ENCODE measurements around the gene CREB5. TPM values are rescaled to one million over a fixed set of nuclear protein-coding genes. Genes with fewer than 3 reads are reported as not detected.
A peak's percentile ranks its signal among the peaks of the same experiment; 100 is the strongest.

The CREB5 gene
- total RNA-seq, 1 experiment from 2014 or later, result 2.1 TPM

- no peaks in the 10 kb centered on the region for H3K9me2 ChIP-seq (ENCODE audit: insufficient read depth)
- CTCF ChIA-PET, result no interaction called here
- TF ChIP-seq EZH2 (IDR thresholded peaks at IDR 0.05; ENCODE audit: low read depth), result no peak
- TF ChIP-seq, protein P1, sequence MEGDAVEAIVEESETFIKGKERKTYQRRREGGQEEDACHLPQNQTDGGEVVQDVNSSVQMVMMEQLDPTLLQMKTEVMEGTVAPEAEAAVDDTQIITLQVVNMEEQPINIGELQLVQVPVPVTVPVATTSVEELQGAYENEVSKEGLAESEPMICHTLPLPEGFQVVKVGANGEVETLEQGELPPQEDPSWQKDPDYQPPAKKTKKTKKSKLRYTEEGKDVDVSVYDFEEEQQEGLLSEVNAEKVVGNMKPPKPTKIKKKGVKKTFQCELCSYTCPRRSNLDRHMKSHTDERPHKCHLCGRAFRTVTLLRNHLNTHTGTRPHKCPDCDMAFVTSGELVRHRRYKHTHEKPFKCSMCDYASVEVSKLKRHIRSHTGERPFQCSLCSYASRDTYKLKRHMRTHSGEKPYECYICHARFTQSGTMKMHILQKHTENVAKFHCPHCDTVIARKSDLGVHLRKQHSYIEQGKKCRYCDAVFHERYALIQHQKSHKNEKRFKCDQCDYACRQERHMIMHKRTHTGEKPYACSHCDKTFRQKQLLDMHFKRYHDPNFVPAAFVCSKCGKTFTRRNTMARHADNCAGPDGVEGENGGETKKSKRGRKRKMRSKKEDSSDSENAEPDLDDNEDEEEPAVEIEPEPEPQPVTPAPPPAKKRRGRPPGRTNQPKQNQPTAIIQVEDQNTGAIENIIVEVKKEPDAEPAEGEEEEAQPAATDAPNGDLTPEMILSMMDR (conservative IDR thresholded peaks at IDR 0.05), result no peak
- no peak for DNase-seq
- H3K36me3 ChIP-seq (ENCODE audit: low read depth), result no peaks in the 10 kb centered on the region
- BruUV-seq (replicated peaks), result no TSS peak
- no peaks in the 10 kb centered on the region for H3K27me3 ChIP-seq (ENCODE audit: insufficient read depth, low read depth)
- POLR2A ChIA-PET (ENCODE audit: unreplicated experiment), result no interaction called here
- no peak overlapping the region for H2AFZ ChIP-seq
- H3K4me1 ChIP-seq (replicated peaks; ENCODE audit: insufficient read depth), result peaks cover 13% of the 10 kb centered on the region
- H3K9me3 ChIP-seq (ENCODE audit: insufficient read depth, low read depth), result no peaks in the 10 kb centered on the region
- H3K27ac ChIP-seq, result no peak overlapping the region
- H3K79me2 ChIP-seq (ENCODE audit: low read depth), result no peaks in the 10 kb centered on the region
- intact Hi-C loops (cut with micrococcal nuclease; ENCODE audit: unreplicated experiment), result no loop called here
- no peaks in the 10 kb centered on the region for H3F3A ChIP-seq (ENCODE audit: insufficient read depth, low read depth)
- no peak overlapping the region for H3K4me3 ChIP-seq
- no peak overlapping the region for H3K4me2 ChIP-seq
- no peaks in the 10 kb centered on the region for H4K20me1 ChIP-seq (ENCODE audit: insufficient read depth)
These were observed 119.0 kb downstream of the CREB5 start for GRCh38 chr7:28531291-28531690.

DNA sequence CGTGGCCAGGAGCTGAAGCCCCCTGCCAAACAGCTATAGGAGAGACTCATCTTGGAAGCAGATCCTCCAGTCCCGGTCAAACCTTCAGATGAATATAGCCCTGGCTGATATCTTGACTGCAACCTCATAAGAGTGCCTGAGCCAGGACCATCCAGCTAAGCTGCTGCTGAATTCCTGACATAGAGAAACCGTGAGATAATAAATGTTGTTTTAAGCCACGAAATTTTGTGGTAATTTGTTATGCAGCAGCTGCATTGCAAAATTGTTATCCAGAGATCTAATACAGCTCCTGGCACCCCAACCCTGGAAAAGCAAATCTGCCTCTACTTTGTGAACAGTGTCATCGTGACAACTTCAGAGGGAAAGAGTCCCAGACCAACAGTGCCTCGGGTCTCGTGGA is 119.9 kb downstream of the CREB5 start:
- Histone ChIP-seq H4K20me1 (ENCODE audit: insufficient read depth) (no peaks in the 10 kb centered on the region), H3F3A (ENCODE audit: insufficient read depth, low read depth) (no peaks in the 10 kb centered on the region), H3K27ac (no peak overlapping the region), H3K4me3 (no peak overlapping the region), H2AFZ (no peak overlapping the region), H3K27me3 (ENCODE audit: insufficient read depth, low read depth) (no peaks in the 10 kb centered on the region), H3K36me3 (ENCODE audit: low read depth) (no peaks in the 10 kb centered on the region), H3K9me2 (ENCODE audit: insufficient read depth) (no peaks in the 10 kb centered on the region), H3K4me1 (replicated peaks; ENCODE audit: insufficient read depth) (peaks cover 13% of the 10 kb centered on the region), H3K4me2 (no peak overlapping the region), H3K79me2 (ENCODE audit: low read depth) (no peaks in the 10 kb centered on the region), H3K9me3 (ENCODE audit: insufficient read depth, low read depth) (no peaks in the 10 kb centered on the region)
- no peak for DNase-seq
- ChIA-PET CTCF (no interaction called here), POLR2A (ENCODE audit: unreplicated experiment) (no interaction called here)
- intact Hi-C loops (cut with micrococcal nuclease; ENCODE audit: unreplicated experiment), result no loop called here
- no TSS peak for BruUV-seq (replicated peaks)
- TF ChIP-seq, protein P1 (conservative IDR thresholded peaks at IDR 0.05), result no peak
- no peak for TF ChIP-seq EZH2 (IDR thresholded peaks at IDR 0.05; ENCODE audit: low read depth)

DNA sequence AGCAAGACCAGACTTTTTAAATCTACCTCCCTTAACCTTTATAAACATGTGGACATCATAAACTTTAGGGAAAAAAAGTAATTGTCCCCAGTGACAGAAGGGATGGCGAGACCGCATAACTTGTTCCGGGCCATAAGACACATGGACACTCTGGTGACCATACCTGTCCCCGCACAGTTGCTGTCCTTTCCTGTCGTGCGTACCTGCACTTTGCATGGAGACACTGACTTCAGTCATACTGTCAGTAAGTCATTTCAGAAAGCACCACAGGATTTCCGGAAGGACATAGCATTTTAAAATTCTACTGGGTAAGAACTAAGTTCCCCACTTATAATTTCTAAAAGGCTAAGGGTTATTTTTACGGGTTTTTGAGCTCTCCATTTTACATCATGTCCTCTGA is 120.9 kb downstream of the CREB5 start:
- Histone ChIP-seq H3K4me1 (replicated peaks; ENCODE audit: insufficient read depth) (peaks cover 13% of the 10 kb centered on the region), H3K4me3 (no peak overlapping the region), H3K9me3 (ENCODE audit: insufficient read depth, low read depth) (no peaks in the 10 kb centered on the region), H2AFZ (no peak overlapping the region), H3K9me2 (ENCODE audit: insufficient read depth) (no peaks in the 10 kb centered on the region), H3K27me3 (ENCODE audit: insufficient read depth, low read depth) (no peaks in the 10 kb centered on the region), H3K36me3 (ENCODE audit: low read depth) (no peaks in the 10 kb centered on the region), H3F3A (ENCODE audit: insufficient read depth, low read depth) (no peaks in the 10 kb centered on the region), H4K20me1 (ENCODE audit: insufficient read depth) (no peaks in the 10 kb centered on the region), H3K4me2 (no peak overlapping the region), H3K27ac (peak overlapping the region; percentile 52; the same call in 1 of the 2 replicates), H3K79me2 (ENCODE audit: low read depth) (no peaks in the 10 kb centered on the region)
- TF ChIP-seq, protein P1 (conservative IDR thresholded peaks at IDR 0.05), result no peak
- no peak for TF ChIP-seq EZH2 (IDR thresholded peaks at IDR 0.05; ENCODE audit: low read depth)
- no TSS peak for BruUV-seq (replicated peaks)
- ChIA-PET POLR2A (ENCODE audit: unreplicated experiment) (no interaction called here), CTCF (no interaction called here)
- no peak for DNase-seq
- intact Hi-C loops (cut with micrococcal nuclease; ENCODE audit: unreplicated experiment), result no loop called here
